Measurements from ENCODE around the gene LNPEP. TPM values are rescaled to one million over a fixed set of nuclear protein-coding genes. Genes with fewer than 3 reads are reported as not detected.

The LNPEP gene
- total RNA-seq, 4 donors from 2014 or later: 40.4 to 71.8 (median 51.3) TPM

DNA sequence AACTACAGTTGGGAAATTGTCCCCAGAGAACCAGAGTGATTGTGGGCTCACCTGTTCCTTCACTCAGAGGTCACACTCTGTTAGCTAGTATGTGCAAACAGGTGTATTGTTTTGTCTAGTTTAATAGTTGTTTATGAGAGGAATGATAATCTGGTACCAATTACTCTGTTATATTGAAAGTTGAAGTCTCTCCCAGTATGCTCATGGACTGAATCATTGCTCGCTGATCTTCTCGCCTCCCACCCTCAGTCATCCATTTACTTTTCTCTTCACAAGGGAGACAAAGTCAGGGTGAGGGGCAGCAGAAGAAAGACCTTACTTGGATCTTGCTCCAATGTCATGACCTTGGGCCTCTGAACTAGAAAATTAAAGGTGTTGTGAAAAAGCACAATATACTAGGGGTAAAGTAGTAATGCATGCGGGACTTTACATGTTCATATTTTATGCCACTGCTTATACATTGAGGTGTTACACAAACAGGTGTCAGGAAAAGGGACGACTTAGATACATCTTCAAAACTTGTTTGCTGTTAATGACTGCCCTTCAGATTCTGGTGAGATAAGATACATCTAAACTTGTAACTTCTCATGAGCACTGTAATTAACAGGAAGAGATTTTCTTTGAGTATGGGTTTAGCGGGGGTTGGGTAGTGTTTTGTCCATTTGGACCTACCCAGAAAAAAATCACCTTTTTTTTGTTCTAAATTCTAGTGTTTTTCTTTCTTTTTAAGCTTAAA is 36.9 kb downstream of the LNPEP start:
- Histone ChIP-seq H3K4me3 (no peak overlapping the region), H3K9me3 (no peaks in the 10 kb centered on the region), H3K27me3 (no peaks in the 10 kb centered on the region), H3K4me1 (peaks cover 0 to 45% (median 18%) of the 10 kb centered on the region in 4 donors), H3K27ac (no peak overlapping the region), H3K36me3 (no peaks in the 10 kb centered on the region)
- WGBS, 2 donors: 97% methylated on average over 5 of the region's 5 CpGs
- DNase-seq (ENCODE audit: low spot score in 2 of 2): no peak
- TF ChIP-seq EP300 (IDR thresholded peaks at IDR 0.05) (no peak), POLR2A (IDR thresholded peaks at IDR 0.05) (no peak)
- TF ChIP-seq, protein P1, sequence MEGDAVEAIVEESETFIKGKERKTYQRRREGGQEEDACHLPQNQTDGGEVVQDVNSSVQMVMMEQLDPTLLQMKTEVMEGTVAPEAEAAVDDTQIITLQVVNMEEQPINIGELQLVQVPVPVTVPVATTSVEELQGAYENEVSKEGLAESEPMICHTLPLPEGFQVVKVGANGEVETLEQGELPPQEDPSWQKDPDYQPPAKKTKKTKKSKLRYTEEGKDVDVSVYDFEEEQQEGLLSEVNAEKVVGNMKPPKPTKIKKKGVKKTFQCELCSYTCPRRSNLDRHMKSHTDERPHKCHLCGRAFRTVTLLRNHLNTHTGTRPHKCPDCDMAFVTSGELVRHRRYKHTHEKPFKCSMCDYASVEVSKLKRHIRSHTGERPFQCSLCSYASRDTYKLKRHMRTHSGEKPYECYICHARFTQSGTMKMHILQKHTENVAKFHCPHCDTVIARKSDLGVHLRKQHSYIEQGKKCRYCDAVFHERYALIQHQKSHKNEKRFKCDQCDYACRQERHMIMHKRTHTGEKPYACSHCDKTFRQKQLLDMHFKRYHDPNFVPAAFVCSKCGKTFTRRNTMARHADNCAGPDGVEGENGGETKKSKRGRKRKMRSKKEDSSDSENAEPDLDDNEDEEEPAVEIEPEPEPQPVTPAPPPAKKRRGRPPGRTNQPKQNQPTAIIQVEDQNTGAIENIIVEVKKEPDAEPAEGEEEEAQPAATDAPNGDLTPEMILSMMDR (IDR thresholded peaks at IDR 0.05): no peak

DNA sequence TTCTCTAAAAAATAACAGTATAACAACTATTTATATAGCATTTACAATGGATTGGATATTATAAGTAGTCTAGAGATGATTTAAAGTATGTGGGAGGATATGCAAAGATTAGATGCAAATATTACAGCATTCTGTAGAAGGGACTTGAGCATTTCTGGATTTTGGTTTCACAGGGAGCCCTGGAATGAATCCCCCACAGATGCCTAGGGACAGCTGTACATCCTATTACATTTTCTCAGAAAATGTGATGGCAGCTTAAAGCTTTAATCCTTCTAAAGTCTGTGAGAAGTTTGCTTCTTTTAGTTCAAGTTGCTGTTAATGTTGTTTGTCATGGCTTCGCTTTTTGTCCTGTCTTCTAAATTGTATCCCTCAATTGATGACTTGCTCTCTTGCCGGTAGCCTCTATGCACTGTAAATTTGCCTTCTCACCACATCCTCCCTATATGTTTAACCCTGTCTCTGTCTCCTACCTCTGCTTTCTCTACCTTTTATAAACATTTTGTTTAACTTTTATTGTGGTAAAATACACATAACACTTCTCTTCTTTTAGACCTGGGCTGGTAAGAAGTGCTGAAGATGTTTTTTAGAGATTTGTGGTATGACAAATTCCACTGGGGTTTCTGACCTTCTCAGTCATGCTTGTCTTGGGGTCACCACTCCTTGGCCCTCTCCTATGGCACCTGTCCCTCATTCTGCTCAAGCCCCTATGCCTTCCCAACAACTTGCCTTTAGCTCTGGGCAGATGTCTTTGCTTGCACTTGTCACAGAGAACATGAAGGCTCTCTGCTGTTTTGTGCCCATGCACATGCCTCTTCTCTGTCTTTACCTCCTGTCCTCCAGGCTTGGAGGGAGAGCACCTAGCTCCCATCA is 37.9 kb downstream of the LNPEP start:
- Histone ChIP-seq H3K27ac (no peak overlapping the region), H3K36me3 (no peaks in the 10 kb centered on the region), H3K27me3 (no peaks in the 10 kb centered on the region), H3K9me3 (no peaks in the 10 kb centered on the region), H3K4me3 (no peak overlapping the region), H3K4me1 (peaks cover 0 to 35% (median 8%) of the 10 kb centered on the region in 4 donors)
- WGBS, 2 donors: 69 to 74% methylated on average over 2 of the region's 2 CpGs
- TF ChIP-seq, protein P1 (IDR thresholded peaks at IDR 0.05): no peak
- TF ChIP-seq POLR2A (IDR thresholded peaks at IDR 0.05) (no peak), EP300 (IDR thresholded peaks at IDR 0.05) (no peak)
- no peak for DNase-seq (ENCODE audit: low spot score in 2 of 2)

DNA sequence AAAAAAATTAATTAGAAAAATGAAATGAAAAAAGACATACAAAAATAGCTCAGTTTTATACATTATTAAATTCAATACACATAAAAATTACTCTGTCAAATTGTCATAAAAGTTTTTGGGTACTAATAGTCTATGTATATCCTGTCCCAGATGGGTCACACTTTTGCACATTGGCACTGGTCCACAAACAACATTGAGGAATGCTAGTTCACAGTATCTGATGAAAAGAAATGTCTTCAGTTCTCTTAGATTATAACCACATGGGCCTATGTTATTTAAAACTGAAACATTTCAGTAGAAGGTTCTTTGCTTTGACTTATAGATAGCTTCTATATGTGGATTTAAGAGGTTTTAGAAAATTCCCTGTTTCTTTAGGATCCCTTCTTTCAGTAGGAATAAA is 39.8 kb downstream of the LNPEP start:
- H3K27me3 ChIP-seq: no peaks in the 10 kb centered on the region
- H3K36me3 ChIP-seq: peaks cover 0 to 16% (median 8%) of the 10 kb centered on the region in 3 donors
- no peak overlapping the region for H3K27ac ChIP-seq
- DNase-seq (ENCODE audit: low spot score in 2 of 2): no peak
- no peaks in the 10 kb centered on the region for H3K9me3 ChIP-seq
- TF ChIP-seq POLR2A (IDR thresholded peaks at IDR 0.05) (no peak), EP300 (IDR thresholded peaks at IDR 0.05) (no peak)
- TF ChIP-seq, protein P1 (IDR thresholded peaks at IDR 0.05): no peak
- peaks cover 0 to 25% (median 5%) of the 10 kb centered on the region in 4 donors for H3K4me1 ChIP-seq
- no peak overlapping the region for H3K4me3 ChIP-seq

DNA sequence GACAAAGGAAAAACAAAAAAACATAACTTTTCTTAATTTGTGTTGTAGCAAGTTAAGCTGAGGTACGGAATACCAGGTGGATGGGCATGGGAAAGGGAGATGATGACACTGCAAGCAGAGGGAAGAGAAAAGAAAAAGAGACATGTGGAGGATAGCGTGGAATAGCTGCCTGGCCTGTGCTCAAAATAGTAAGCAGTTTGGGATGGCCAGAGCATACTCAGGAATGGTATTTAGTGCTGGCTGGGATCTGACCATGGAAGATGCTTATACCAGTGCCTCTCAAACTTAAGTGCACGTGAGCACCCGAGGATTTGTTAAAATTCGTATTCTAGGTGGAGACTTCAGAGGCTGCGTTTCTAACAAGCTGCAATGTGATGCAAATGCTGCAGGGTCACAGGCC is 41.3 kb downstream of the LNPEP start:
- DNase-seq (ENCODE audit: low spot score in 2 of 2): no peak
- no peak for TF ChIP-seq EP300 (IDR thresholded peaks at IDR 0.05)
- TF ChIP-seq, protein P1 (IDR thresholded peaks at IDR 0.05): no peak
- Histone ChIP-seq H3K9me3 (no peaks in the 10 kb centered on the region), H3K4me3 (no peak overlapping the region), H3K36me3 (peaks cover 0 to 32% (median 8%) of the 10 kb centered on the region in 3 donors), H3K27me3 (no peaks in the 10 kb centered on the region), H3K4me1 (peaks cover 0 to 21% (median 5%) of the 10 kb centered on the region in 4 donors), H3K27ac (no peak overlapping the region)
- WGBS, 2 donors: 76% methylated on average over 6 of the region's 6 CpGs
